Measurements from ENCODE around the gene TBC1D24. TPM values are rescaled to one million over a fixed set of nuclear protein-coding genes. Genes with fewer than 3 reads are reported as not detected.
"Not testable (repeated sequence)": the region's sequence is repeated elsewhere in the genome, so short reads cannot be mapped to it uniquely, and the experiment has no call there.

The TBC1D24 gene
- polyA plus RNA-seq, 1 of the 3 experiments (the other 2 are of a cell fraction), result 6.7 TPM

- H3K27me3 ChIP-seq (ENCODE audit: insufficient read depth); H4K20me1 ChIP-seq (ENCODE audit: insufficient read depth); H3F3A ChIP-seq (replicated peaks; ENCODE audit: insufficient read depth); CTCF ChIA-PET; H3K36me3 ChIP-seq (replicated peaks in 1 of 2; ENCODE audit: control insufficient read depth in 1 of 2, insufficient read depth in 2 of 2, low read length in 1 of 2); H3K4me1 ChIP-seq (ENCODE audit: control insufficient read depth in 1 of 2, insufficient read depth in 2 of 2, low read depth in 1 of 2, low read length in 1 of 2); DNase-seq; H3K9me2 ChIP-seq; H3K9ac ChIP-seq; H3K79me2 ChIP-seq (ENCODE audit: insufficient read depth); H3K4me2 ChIP-seq; H2AFZ ChIP-seq (ENCODE audit: low read depth); H3K4me3 ChIP-seq (ENCODE audit: low read depth in 2 of 2, low read length in 1 of 2); H3K27ac ChIP-seq (ENCODE audit: low read depth in 2 of 2, low read length in 1 of 2); H3K9me3 ChIP-seq; POLR2A ChIA-PET: not testable (repeated sequence)
- WGBS (ENCODE audit: low lambda C conversion rate), result 83% methylated on average over 11 of the region's 17 CpGs
- peak; percentile 43 for TF ChIP-seq CTCF (IDR thresholded peaks at IDR 0.05)
Observed at GRCh38 chr16:2551420-2551889, 76.5 kb downstream of the TBC1D24 start.

GRCh38 chr16:2554709-2555425 is 79.9 kb downstream of the TBC1D24 start:
- H3K4me2 ChIP-seq; H3K36me3 ChIP-seq (replicated peaks in 1 of 2; ENCODE audit: control insufficient read depth in 1 of 2, insufficient read depth in 2 of 2, low read length in 1 of 2); H3K9ac ChIP-seq; H3K4me3 ChIP-seq (ENCODE audit: low read depth in 2 of 2, low read length in 1 of 2); CTCF ChIA-PET; H3K79me2 ChIP-seq (ENCODE audit: insufficient read depth); POLR2A ChIA-PET; H3F3A ChIP-seq (replicated peaks; ENCODE audit: insufficient read depth); H3K27me3 ChIP-seq (ENCODE audit: insufficient read depth); H3K9me3 ChIP-seq; H3K9me2 ChIP-seq; H4K20me1 ChIP-seq (ENCODE audit: insufficient read depth); H3K27ac ChIP-seq (ENCODE audit: low read depth in 2 of 2, low read length in 1 of 2); H3K4me1 ChIP-seq (ENCODE audit: control insufficient read depth in 1 of 2, insufficient read depth in 2 of 2, low read depth in 1 of 2, low read length in 1 of 2); H2AFZ ChIP-seq (ENCODE audit: low read depth); DNase-seq: not testable (repeated sequence)
- WGBS (ENCODE audit: low lambda C conversion rate), result no CpG with 5 or more reads among the region's 13 CpGs

Small RNAs within 50 kb of the gene (small RNA-seq; reads per million reads assigned to genes)
- gene AC093525.1 (0 reads per million in 7 experiments), gene MIR3178 (0 reads per million in 7 experiments), gene MIR6768 (0 to 2.1 (median 0.11) reads per million in 7 experiments)

Other genes with a start within 250 kb of the TBC1D24 start
- gene DNASE1L2, start 238.7 kb upstream of the TBC1D24 start, polyA plus RNA-seq (2012; rRNA removed), result 2.4 and 2.5 TPM in 2 replicates
- gene ECI1, start 223.5 kb upstream of the TBC1D24 start, polyA plus RNA-seq (2012; rRNA removed), result 53.3 and 61.8 TPM in 2 replicates
- gene RNPS1, start 207.0 kb upstream of the TBC1D24 start, polyA plus RNA-seq (2012; rRNA removed), result 227 and 277 TPM in 2 replicates
- 6.9 and 9.9 TPM in 2 replicates for gene ABCA3, start 134.4 kb upstream of the TBC1D24 start, polyA plus RNA-seq (2012; rRNA removed)
- 3.8 and 4.6 TPM in 2 replicates for gene CCNF, start 45.7 kb upstream of the TBC1D24 start, polyA plus RNA-seq (2012; rRNA removed)
- 15.6 and 16.5 TPM in 2 replicates for gene TEDC2, start 15.0 kb upstream of the TBC1D24 start, polyA plus RNA-seq (2012; rRNA removed)
- gene NTN3, start 3.8 kb upstream of the TBC1D24 start, polyA plus RNA-seq (2012; rRNA removed), result 0.26 and 0.28 TPM in 2 replicates
- gene ATP6V0C, start 38.8 kb downstream of the TBC1D24 start, polyA plus RNA-seq (2012; rRNA removed), result 30.2 and 80.1 TPM in 2 replicates
- 38.1 and 50.7 TPM in 2 replicates for gene AMDHD2, start 45.2 kb downstream of the TBC1D24 start, polyA plus RNA-seq (2012; rRNA removed)
- not detected in 2 replicates for gene CEMP1, start 56.3 kb downstream of the TBC1D24 start, polyA plus RNA-seq (2012; rRNA removed)
- gene PDPK1, start 62.9 kb downstream of the TBC1D24 start, polyA plus RNA-seq (2012; rRNA removed), result 22.0 and 33.4 TPM in 2 replicates
- gene KCTD5, start 207.4 kb downstream of the TBC1D24 start, polyA plus RNA-seq (2012; rRNA removed), result 53.4 and 57.1 TPM in 2 replicates
- 7.6 and 7.7 TPM in 2 replicates for gene PRSS27, start 245.1 kb downstream of the TBC1D24 start, polyA plus RNA-seq (2012; rRNA removed)